WTC11 (cell line): ENCODE measurements around the gene PADI1.

Experiments
- ETV6 ChIP-seq: sonication (generic); formaldehyde crosslinking; IDR thresholded peaks from 2 replicates; pipeline ENCODE4 v1.8.1; 2022; ENCODE audit warnings: mild to moderate bottlenecking, missing genetic modification reagents
- ZNF263 ChIP-seq: sonication (generic); formaldehyde crosslinking; IDR thresholded peaks from 2 replicates; pipeline ENCODE4 v1.8.1; 2022; ENCODE audit warnings: low read depth, mild to moderate bottlenecking, moderate library complexity, missing genetic modification reagents
- TF ChIP-seq, protein P1 (sequence below): fragments of 200-600 bp; IDR thresholded peaks from 2 replicates; pipeline ENCODE4 v1.8.0; 2022; ENCODE audit warnings: antibody characterized with exemption

DNA sequence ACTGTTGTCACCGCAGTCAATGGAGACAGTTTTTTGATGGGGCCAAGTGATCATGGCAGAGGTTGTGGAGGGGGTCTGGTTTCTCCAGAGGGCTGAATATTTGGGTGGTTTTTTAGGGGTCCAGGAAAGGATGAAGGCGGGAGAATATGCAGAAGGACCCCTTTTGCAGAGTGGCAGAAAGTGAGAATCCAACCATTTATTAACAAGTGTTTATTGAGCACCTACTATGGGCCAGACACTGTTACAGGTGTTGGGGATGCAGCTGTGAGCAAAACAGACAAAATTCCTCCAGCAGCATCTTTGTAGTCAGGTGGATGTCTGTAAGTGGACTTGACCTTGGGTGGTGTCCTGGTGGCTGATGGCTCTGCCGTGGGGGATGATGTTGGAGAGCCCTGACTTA lies 15.4 kb downstream of the PADI1 start:
- TF ChIP-seq, protein P1, sequence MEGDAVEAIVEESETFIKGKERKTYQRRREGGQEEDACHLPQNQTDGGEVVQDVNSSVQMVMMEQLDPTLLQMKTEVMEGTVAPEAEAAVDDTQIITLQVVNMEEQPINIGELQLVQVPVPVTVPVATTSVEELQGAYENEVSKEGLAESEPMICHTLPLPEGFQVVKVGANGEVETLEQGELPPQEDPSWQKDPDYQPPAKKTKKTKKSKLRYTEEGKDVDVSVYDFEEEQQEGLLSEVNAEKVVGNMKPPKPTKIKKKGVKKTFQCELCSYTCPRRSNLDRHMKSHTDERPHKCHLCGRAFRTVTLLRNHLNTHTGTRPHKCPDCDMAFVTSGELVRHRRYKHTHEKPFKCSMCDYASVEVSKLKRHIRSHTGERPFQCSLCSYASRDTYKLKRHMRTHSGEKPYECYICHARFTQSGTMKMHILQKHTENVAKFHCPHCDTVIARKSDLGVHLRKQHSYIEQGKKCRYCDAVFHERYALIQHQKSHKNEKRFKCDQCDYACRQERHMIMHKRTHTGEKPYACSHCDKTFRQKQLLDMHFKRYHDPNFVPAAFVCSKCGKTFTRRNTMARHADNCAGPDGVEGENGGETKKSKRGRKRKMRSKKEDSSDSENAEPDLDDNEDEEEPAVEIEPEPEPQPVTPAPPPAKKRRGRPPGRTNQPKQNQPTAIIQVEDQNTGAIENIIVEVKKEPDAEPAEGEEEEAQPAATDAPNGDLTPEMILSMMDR: no peak
- TF ChIP-seq ETV6 (CRISPR knock-in tag) (no peak), ZNF263 (CRISPR knock-in tag) (no peak)
